K562 (cell line): Measurements from ENCODE around the gene ICAM1. TPM values are rescaled to one million over a fixed set of nuclear protein-coding genes. Genes with fewer than 3 reads are reported as not detected.

Experiments
- HNRNPH1 ChIP-seq: fragments of 200-400 bp; formaldehyde crosslinking; optimal IDR thresholded peaks from 2 replicates; pipeline ENCODE3; 2017; ENCODE audit warnings: low read depth, mild to moderate bottlenecking, low read length, moderate library complexity
- PHF8 ChIP-seq: fragments of 200-600 bp; sonication (generic); IDR thresholded peaks from 2 replicates; pipeline ENCODE4 v1.6.1; 2012; ENCODE audit warnings: mixed run types, mild to moderate bottlenecking, inconsistent platforms, low read length, moderate library complexity, borderline replicate concordance
- SP1 ChIP-seq: sonication (generic); formaldehyde crosslinking; IDR thresholded peaks from 2 replicates; pipeline ENCODE4 v1.8.1; 2022; ENCODE audit warnings: mild to moderate bottlenecking, missing genetic modification reagents
- ZNF75A ChIP-seq: fragments of 450-650 bp; formaldehyde crosslinking; IDR thresholded peaks from 2 replicates; pipeline ENCODE4 v1.4.0; 2020; ENCODE audit warnings: mild to moderate bottlenecking
- polyA plus RNA-seq, 8 experiments: library from polyadenylated mRNA; depleted of rRNA in 4 of 8; stranded (reverse) in 5 of 8; unstranded in 3 of 8; fragments of >200 nt; fragmentation: Nextera tagmentation in 2 of 8; fragmentation: Illumina TruSeq in 1 of 8; extraction: Ambion mirVana in 2 of 8; extraction: Trizol in 1 of 8; gene quantifications; 2 replicates each; pipeline versions ENCODE4 v1.2.1 to v1.2.3, GENCODE V29; 2011 to 2014; ENCODE audit warnings: inconsistent platforms in 1 of 8, missing spikeins in 1 of 8
- total RNA-seq, 7 experiments: library from RNA; depleted of rRNA in 6 of 7; stranded (reverse); fragments of >200 nt in 6 of 7; fragmentation: Illumina TruSeq in 2 of 7; extraction: Trizol in 2 of 7; gene quantifications; 2 replicates each; pipeline versions ENCODE4 v1.2.1 to v1.2.3, GENCODE V29; 2011 to 2021; ENCODE audit warnings: low replicate concordance in 1 of 7
- TF ChIP-seq, protein P1 (sequence below): IDR thresholded peaks from 3 replicates; pipeline ENCODE4 v1.6.1; 2011; ENCODE audit warnings: borderline replicate concordance, mild to moderate bottlenecking; ENCODE audit not compliant: insufficient read length, insufficient read depth
- TF ChIP-seq, protein P2 (sequence below): fragments of 200-800 bp; sonication (Bioruptor generic); IDR thresholded peaks from 2 replicates; pipeline ENCODE4 v1.6.1; 2017; ENCODE audit warnings: missing genetic modification characterization, missing compliant biosample characterization
- TF ChIP-seq, protein P3 (sequence below): fragments of 250-450 bp; sonication (Bioruptor Pico); IDR thresholded peaks from 2 replicates; pipeline ENCODE4 v1.4.0; 2020

The ICAM1 gene
- total and polyA plus RNA-seq, 9 of the 15 experiments (the other 6 are each of a cell fraction or from before 2014, with no cell fraction given), result 2.3 to 24.4 (median 13.4) TPM

DNA sequence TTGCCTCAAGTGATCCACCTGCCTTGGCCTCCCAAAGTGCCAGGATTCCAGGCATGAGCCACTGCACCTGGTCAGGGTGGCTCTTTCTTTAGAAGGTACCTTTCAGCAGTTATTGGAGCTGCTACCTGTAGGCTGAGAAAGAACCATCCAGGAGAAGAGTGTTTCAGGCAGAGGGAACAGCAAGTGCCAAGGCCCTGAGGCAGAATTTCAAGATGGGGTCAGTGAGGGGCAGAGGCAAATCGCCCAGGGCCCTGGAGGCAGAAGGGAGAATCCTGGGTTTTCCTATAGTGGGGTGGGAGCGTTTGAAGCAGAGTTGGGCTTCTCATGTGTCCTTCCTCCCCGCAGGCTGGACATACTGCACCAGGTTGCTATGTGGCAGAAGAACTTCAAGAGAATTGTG lies 16.7 kb upstream of the ICAM1 start (continued):
- TF ChIP-seq, protein P1, sequence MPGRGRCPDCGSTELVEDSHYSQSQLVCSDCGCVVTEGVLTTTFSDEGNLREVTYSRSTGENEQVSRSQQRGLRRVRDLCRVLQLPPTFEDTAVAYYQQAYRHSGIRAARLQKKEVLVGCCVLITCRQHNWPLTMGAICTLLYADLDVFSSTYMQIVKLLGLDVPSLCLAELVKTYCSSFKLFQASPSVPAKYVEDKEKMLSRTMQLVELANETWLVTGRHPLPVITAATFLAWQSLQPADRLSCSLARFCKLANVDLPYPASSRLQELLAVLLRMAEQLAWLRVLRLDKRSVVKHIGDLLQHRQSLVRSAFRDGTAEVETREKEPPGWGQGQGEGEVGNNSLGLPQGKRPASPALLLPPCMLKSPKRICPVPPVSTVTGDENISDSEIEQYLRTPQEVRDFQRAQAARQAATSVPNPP, result no peak
- TF ChIP-seq HNRNPH1 (no peak), PHF8 (no peak), ZNF75A (no peak), SP1 (CRISPR knock-in tag) (no peak)
- TF ChIP-seq, protein P2, sequence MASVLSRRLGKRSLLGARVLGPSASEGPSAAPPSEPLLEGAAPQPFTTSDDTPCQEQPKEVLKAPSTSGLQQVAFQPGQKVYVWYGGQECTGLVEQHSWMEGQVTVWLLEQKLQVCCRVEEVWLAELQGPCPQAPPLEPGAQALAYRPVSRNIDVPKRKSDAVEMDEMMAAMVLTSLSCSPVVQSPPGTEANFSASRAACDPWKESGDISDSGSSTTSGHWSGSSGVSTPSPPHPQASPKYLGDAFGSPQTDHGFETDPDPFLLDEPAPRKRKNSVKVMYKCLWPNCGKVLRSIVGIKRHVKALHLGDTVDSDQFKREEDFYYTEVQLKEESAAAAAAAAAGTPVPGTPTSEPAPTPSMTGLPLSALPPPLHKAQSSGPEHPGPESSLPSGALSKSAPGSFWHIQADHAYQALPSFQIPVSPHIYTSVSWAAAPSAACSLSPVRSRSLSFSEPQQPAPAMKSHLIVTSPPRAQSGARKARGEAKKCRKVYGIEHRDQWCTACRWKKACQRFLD, result no peak
- TF ChIP-seq, protein P3, sequence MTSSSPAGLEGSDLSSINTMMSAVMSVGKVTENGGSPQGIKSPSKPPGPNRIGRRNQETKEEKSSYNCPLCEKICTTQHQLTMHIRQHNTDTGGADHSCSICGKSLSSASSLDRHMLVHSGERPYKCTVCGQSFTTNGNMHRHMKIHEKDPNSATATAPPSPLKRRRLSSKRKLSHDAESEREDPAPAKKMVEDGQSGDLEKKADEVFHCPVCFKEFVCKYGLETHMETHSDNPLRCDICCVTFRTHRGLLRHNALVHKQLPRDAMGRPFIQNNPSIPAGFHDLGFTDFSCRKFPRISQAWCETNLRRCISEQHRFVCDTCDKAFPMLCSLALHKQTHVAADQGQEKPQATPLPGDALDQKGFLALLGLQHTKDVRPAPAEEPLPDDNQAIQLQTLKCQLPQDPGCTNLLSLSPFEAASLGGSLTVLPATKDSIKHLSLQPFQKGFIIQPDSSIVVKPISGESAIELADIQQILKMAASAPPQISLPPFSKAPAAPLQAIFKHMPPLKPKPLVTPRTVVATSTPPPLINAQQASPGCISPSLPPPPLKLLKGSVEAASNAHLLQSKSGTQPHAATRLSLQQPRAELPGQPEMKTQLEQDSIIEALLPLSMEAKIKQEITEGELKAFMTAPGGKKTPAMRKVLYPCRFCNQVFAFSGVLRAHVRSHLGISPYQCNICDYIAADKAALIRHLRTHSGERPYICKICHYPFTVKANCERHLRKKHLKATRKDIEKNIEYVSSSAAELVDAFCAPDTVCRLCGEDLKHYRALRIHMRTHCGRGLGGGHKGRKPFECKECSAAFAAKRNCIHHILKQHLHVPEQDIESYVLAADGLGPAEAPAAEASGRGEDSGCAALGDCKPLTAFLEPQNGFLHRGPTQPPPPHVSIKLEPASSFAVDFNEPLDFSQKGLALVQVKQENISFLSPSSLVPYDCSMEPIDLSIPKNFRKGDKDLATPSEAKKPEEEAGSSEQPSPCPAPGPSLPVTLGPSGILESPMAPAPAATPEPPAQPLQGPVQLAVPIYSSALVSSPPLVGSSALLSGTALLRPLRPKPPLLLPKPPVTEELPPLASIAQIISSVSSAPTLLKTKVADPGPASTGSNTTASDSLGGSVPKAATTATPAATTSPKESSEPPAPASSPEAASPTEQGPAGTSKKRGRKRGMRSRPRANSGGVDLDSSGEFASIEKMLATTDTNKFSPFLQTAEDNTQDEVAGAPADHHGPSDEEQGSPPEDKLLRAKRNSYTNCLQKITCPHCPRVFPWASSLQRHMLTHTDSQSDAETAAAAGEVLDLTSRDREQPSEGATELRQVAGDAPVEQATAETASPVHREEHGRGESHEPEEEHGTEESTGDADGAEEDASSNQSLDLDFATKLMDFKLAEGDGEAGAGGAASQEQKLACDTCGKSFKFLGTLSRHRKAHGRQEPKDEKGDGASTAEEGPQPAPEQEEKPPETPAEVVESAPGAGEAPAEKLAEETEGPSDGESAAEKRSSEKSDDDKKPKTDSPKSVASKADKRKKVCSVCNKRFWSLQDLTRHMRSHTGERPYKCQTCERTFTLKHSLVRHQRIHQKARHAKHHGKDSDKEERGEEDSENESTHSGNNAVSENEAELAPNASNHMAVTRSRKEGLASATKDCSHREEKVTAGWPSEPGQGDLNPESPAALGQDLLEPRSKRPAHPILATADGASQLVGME (CRISPR knock-in tag), result no peak
